ENCODE measurements around the gene GLP2R. TPM values are rescaled to one million over a fixed set of nuclear protein-coding genes. Genes with fewer than 3 reads are reported as not detected.

Gene GLP2R
- total and polyA plus RNA-seq, 2 experiments from 2014 or later: not detected

GRCh38 chr17:9845306-9845705 is 19.6 kb downstream of the GLP2R start:
- 0 out of 2 replicates have a peak, but pooled peaks cover 7% of the 10 kb centered on the region for H3K9me2 ChIP-seq (ENCODE audit: insufficient read depth)
- Mint-ChIP-seq H3K9me3 (no peaks in the 10 kb centered on the region; the same call in 2 of the 3 replicates), H3K27me3 (ENCODE audit: insufficient read depth, low read depth, poor library complexity) (peaks cover 6% of the 10 kb centered on the region), H3K4me3 (no peak overlapping the region), H3K36me3 (ENCODE audit: low read depth) (no peaks in the 10 kb centered on the region), H3K27ac (no peak overlapping the region), H3K4me1 (no peaks in the 10 kb centered on the region)
- no peaks in the 10 kb centered on the region for H4K20me1 ChIP-seq (replicated peaks; ENCODE audit: insufficient read depth)
- ATAC-seq (no peak), DNase-seq (ENCODE audit: low spot score) (no peak)
- no peak overlapping the region for H3K27ac ChIP-seq (ENCODE audit: low read depth)
- no peaks in the 10 kb centered on the region for H3K27me3 ChIP-seq (ENCODE audit: insufficient read depth)
- no peaks in the 10 kb centered on the region for H3K4me1 ChIP-seq (ENCODE audit: insufficient read depth)
- H2AFZ ChIP-seq: no peak overlapping the region
- H3K4me3 ChIP-seq: no peak overlapping the region
- H3F3A ChIP-seq (replicated peaks; ENCODE audit: low read depth): no peaks in the 10 kb centered on the region
- H3K36me3 ChIP-seq (ENCODE audit: insufficient read depth): no peaks in the 10 kb centered on the region
- H3K79me2 ChIP-seq (replicated peaks; ENCODE audit: insufficient read depth): no peaks in the 10 kb centered on the region
- TF ChIP-seq EZH2 (IDR thresholded peaks at IDR 0.05; ENCODE audit: low read depth, unreplicated experiment) (no peak), CREB1 (CRISPR knock-in tag; IDR thresholded peaks at IDR 0.05; ENCODE audit: low read depth) (no peak), ETS1 (IDR thresholded peaks at IDR 0.05) (no peak), NANOG (IDR thresholded peaks at IDR 0.05; ENCODE audit: borderline replicate concordance) (no peak), REST (IDR thresholded peaks at IDR 0.05; ENCODE audit: unreplicated experiment) (no peak), ZNF114 (CRISPR knock-in tag; IDR thresholded peaks at IDR 0.05) (no peak), STAT1 (IDR thresholded peaks at IDR 0.05; ENCODE audit: unreplicated experiment) (no peak), CTCF (conservative IDR thresholded peaks at IDR 0.05; ENCODE audit: low read depth in 2 of 2) (no peak), ZNF462 (CRISPR knock-in tag; IDR thresholded peaks at IDR 0.05) (no peak)
- H3K4me2 ChIP-seq: no peak overlapping the region
